ENCODE data around the gene TOR4A.

TOR4A gene

DNA sequence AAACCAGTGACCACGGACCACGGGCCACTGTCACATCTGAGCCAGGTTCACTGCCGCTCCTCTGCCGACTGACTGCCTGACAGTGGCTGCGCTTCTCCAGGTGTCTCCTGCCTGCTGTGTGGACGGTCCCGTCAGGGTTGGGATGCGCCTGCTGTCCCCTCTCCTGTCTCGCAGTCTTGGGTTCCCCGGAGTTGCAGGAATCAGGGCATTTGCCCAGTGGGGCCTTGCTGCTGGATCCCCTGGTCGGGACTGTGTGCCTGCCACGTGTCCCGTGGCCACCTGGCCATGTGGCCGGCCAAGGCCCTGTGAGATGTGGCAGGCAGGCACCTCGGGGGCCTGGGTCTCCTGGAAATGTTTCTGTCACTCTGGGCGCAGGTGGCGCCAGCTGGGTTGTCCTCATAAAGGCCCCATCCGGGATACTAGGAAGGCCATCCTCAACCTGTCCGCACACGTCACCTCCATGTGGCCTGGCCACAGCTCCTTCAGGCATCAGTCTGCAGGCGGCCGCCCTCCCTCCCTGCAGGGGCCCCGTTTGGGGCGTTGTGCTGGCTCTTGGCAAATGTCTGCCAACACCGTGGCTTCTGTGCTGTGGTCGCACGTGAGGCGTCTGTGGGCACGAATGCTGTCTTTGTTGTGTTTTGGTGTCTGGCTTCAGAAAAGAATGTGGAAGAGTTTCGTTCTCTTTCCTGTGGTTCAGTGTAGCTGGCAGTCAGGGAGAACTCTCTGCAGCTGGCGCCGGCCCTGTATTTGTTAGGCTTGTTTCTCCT is 6.4 kb upstream of the TOR4A start:
- no peak for DNase-seq (ENCODE audit: low read depth in 2 of 3, low spot score in 1 of 3)

GRCh38 chr9:137271696-137272076 is 5.8 kb upstream of the TOR4A start:
- DNase-seq (ENCODE audit: low read depth in 2 of 3, low spot score in 1 of 3): no peak

DNA sequence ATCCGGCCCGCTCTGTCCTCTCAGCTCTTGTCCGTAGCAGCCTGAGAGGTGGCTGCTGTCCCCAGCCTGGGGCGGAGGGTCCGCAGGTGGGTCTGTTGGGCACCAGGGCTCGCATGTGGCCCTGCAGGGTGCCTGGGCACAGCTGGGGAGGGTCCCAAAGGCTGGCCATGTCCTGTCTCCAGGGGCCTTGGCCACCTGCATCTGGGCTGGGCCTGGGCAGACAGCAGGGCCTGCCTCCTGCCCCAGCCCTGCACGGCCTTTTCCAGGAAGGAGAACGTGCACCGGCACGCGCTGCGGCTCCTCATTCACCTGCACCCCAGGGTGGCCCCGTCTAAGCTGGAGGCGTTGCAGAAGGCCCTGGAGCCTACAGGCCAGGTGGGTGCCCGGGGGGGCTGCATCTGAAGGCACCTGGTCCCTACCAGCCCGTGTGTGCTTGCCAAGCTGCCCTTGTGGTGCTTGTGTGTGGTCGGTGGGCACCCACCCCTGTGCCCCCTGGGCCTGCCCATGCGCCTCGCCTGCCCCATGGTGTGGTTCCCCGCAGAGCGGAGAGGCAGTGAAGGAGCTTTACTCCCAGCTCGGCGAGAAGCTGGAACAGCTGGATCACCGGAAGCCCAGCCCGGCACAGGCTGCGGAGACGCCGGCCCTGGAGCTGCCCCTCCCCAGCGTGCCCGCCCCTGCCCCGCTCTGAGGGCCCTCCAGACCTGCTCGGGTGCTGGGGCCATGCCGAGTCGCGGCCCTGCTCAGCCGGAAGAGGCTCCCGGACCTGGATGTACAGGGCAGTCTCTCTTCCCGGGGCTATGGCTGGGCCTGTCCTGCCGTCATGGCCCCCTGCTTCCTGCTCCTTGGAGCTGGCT is 5.1 kb upstream of the TOR4A start:
- no peak for DNase-seq (ENCODE audit: low read depth in 2 of 3, low spot score in 1 of 3)

GRCh38 chr9:137273095-137273490 is 4.4 kb upstream of the TOR4A start:
- no peak for DNase-seq (ENCODE audit: low read depth in 2 of 3, low spot score in 1 of 3)

DNA sequence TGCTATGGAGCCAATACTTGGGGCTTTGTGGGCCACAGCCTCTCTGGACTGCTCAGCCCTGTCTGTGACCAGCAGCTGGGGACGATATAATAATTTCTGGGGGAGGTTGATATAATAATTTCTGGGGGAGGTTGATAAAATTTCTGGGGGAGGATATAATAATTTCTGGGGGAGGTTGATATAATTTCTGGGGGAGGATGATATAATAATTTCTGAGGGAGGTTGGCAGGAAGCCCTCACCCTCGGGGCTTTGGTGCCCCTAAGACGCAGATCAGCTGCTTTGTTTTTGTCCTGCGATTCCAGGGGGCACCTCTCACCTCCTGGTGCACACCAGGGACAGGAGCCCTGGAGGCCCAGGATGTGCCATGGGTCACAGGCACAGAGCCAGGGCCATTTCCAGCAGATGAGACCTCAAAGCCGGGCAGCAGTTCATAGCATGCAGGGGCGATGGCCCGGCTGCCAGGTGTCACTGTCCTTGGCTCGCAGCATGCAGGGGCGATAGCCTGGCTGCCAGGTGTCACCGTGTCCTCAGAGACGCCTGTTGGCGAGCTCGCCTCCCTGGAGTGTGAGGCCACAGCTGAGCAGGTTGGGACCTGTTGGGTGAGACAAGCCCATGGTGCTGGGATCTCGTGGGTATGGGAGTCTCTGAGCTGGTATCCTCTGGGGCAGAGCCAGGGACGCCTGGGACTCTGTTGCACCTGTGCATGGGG is 3.8 kb upstream of the TOR4A start:
- DNase-seq (ENCODE audit: low read depth in 2 of 3, low spot score in 1 of 3): no peak

GRCh38 chr9:137275203-137275587 is 2.3 kb upstream of the TOR4A start:
- no peak for DNase-seq (ENCODE audit: low read depth in 2 of 3, low spot score in 1 of 3)

DNA sequence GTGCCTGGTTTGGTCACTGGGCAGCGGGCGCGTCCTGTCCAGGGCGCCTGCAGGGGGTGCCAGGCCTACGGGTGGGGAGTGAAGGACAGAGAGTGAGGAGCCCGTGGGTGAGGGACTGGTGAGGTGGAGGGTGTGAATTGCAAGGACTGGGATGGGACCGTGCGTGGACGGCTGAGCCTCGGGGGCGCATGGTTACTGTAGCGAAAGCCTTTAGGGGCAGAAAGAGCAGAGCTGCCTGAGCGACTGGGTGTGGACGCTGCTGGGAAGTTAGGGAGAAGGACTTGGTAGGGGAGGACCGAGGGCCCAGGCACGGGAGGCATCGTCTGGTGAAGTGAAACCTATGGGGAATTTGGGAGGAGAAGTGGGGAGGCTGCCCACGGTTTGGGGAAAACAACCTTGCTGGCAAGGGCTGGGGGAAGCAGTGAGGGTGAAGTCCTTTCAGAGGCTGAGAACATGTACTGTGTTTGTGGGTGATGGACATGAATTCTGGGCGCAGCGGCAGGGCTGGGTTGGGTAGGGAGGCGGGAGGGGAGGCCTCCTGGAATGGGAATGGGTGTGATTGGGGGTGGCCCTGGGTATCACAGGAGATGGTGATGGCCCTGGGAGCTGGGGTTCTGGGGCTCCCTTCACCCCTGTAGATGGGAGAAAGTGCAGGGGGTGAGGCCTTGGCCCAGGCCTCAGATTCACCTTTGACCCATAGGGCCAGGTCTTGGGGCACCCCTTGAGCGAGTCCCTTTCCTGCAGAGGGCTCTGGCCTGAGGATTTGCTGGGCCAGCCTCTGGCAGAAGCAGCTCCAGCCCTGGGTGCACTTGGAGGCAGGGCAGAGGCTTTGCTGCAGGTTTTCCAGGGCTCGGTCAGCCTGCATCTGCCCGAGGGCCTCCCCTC is 1.7 kb upstream of the TOR4A start:
- no peak for DNase-seq (ENCODE audit: low read depth in 2 of 3, low spot score in 1 of 3)

GRCh38 chr9:137276473-137277328 is 825 bp upstream of the TOR4A start:
- no peak for DNase-seq (ENCODE audit: low read depth in 2 of 3, low spot score in 1 of 3)

DNA sequence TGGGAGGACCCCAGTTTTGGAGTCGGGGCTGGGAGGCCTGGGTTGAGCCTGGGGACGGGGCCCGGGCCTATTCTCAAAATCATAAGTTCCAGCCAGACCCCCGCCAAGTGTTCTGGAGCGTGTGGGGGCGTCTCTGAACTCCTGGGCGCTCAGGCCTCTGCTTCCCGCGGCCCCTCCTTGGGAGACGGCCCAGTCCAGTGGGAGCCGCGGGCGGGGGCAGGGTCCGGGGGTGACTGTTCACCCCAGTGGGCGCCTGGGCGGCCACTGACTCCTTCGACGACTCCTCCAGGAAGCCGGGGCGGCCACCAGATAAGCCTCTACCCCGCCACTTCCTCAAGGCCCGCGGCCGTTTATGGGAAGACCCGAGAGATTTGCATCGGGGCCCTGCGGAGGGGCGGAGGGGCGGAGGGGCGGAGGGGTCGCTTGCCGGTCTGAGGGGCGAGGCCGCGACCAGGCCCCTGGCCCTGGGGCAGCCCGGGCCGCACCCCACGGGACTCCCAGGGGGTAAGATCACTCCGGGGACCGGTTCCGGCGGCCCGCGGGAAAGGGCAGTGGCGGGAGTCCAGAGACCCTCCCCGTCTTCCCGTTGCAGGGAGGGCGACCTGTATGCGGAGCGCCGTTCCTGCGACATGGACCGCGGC is 655 bp downstream of the TOR4A start:
- DNase-seq (ENCODE audit: low read depth in 2 of 3, low spot score in 1 of 3): no peak

DNA sequence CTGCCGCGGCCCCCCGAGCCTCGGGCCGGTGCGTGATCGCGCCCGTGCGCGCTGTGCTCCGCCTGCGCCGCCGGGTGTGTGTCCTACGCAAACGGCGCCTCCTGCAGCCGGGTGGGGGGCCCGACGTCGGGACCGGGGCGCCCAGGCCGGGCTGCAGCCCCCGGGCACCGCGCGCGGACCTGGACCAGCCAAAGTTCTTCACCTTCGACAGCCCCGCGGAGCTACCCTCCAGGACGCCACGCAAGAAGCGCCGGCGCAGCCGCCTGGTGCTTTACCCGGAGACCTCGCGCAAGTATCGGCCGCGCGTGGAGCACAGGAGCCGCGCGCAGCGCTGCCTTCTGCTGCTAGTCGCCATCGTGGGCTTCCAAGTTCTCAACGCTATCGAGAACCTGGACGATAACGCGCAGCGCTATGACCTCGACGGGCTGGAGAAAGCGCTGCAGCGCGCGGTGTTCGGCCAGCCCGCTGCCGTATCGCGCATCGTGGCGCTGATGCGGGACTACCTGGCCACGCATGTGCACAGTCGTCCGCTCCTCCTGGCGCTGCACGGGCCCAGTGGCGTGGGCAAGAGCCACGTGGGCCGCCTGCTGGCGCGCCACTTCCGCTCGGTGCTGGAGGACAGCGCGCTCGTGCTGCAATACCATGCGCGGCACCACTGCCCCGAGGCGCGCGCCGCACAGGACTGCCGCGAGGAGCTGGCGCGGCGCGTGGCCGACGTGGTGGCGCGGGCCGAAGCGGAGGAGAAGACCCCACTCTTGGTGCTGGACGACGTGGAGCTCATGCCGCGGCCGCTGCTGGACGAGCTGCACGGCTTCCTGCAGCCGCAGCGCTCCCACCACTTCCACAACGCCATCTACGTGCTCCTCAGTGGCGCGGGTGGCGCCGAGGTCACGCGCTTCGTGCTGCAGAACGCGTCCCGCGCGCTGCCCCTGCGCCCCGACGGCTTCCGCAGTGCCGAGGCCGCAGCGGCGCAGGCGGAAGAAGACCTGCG is 1.5 kb downstream of the TOR4A start:
- no peak for DNase-seq (ENCODE audit: low read depth in 2 of 3, low spot score in 1 of 3)

GRCh38 chr9:137279741-137280473 is 2.4 kb downstream of the TOR4A start:
- DNase-seq (ENCODE audit: low read depth in 2 of 3, low spot score in 1 of 3): no peak

DNA sequence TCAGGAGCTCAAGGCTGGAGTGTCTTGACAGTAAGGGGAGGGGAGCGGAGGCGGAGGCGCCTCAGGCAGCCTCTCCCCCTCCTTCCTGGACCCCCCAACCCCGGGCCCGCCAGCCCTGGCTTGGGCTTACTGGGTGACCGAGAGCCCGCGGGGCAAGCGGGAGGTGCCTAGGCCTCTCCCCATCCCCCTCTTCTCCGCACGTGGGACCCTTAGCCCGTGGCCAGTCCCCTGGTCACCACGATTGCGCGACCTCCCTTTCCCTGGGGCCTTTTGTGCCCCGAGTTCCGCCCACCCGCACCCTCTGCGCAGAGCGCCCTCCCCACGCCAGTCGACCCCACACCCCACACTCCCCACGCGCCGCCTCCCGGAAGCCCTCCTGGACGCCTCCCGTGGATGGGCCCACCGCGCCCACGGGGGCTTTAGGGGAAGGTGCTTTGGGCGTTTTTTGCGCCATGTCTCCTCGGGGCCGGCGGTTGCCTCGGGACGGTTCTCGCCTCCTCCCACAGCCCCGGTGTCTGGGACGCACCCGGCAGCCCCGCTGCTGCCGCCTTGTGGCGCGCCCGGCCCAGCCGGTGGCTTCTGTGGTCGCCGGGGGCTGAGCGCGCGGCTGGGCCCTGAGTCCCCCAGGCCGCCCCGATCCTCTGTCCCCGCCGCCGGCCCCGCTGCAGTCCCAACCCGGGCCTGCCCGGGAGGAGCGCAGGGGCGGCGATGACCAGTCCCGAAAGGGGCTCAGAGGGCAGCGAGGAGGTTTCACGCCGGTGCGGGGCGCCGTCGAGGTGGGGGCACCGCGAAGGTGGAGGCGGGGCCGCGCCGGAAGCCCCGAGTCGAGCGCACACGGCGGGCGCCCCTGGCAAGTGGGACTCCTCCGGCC is 3.2 kb downstream of the TOR4A start:
- no peak for DNase-seq (ENCODE audit: low read depth in 2 of 3, low spot score in 1 of 3)

GRCh38 chr9:137281345-137282116 is 4.0 kb downstream of the TOR4A start:
- no peak for DNase-seq (ENCODE audit: low read depth in 2 of 3, low spot score in 1 of 3)

DNA sequence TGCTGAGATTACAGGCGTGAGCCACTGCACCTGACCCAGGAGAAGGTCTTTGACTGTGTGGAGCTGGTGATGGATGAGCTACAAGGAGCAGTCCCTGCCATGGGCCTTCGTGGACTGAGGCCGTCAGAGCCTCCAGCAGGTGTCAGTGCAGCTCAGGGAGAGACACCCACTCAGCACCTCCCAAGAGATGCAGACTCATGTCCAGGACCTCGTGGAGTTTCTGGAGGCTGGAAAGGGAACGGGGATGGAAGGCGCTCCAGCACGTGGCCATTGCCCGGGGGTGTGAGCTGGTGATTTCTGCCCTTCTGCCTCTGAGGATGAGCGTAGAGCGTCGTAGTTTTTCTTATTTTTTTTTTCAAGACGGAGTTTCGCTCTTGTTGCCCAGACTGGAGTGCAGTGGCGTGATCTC is 9.5 kb downstream of the TOR4A start:
- DNase-seq (ENCODE audit: low read depth in 2 of 3, low spot score in 1 of 3): no peak

DNA sequence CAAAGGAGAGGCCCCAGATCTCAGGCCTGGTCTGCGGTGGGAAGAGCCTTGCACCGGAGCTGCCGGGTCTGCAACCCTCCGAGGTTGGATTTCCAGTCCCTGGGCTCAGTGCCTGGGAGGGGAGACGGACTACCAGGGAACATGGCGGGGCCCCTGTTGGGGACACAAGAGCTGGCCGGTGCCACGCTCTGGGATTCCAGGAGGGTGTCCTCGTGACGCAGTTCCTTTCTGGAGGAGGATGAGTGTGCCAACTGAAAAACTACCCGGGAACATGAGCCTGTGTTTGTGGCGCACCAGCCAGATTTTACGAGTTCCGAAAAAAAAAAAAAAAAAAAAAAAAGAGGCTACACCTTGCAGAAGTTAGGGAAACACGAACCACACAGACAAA is 15.6 kb downstream of the TOR4A start:
- DNase-seq (ENCODE audit: low read depth in 2 of 3, low spot score in 1 of 3): no peak

Measured in stimulated activated CD4-positive, alpha-beta T cell treated with anti-CD3 and anti-CD28 coated beads, Interleukin-12 subunit alpha, Interleukin-12 subunit beta, amount 100 ng/mL, for 48 hours (primary cell).